Measurements from ENCODE around the gene SLC38A8. TPM values are rescaled to one million over a fixed set of nuclear protein-coding genes. Genes with fewer than 3 reads are reported as not detected.
A peak's percentile ranks its signal among the peaks of the same experiment; 100 is the strongest.

SLC38A8 gene
- polyA plus RNA-seq, 1 donor from 2014 or later, result not detected

GRCh38 chr16:84087466-84088151 is 45.0 kb upstream of the SLC38A8 start:
- Histone ChIP-seq H3K79me2 (replicated peaks; ENCODE audit: insufficient read depth, low read length) (no peaks in the 10 kb centered on the region), H3K9me3 (ENCODE audit: low read length) (no peaks in the 10 kb centered on the region), H3K9me2 (ENCODE audit: insufficient read depth, low read length) (no peaks in the 10 kb centered on the region), H3K27me3 (ENCODE audit: insufficient read depth, low read depth, low read length) (no peaks in the 10 kb centered on the region), H4K20me1 (ENCODE audit: insufficient read depth) (no peaks in the 10 kb centered on the region), H3K9ac (ENCODE audit: low read length) (no peak overlapping the region), H3K27ac (ENCODE audit: low read length) (no peak overlapping the region), H3K4me3 (ENCODE audit: low read length) (no peak overlapping the region), H2AFZ (ENCODE audit: low read depth, low read length) (no peak overlapping the region), H3F3A (ENCODE audit: insufficient read depth, low read length, poor library complexity, severe bottlenecking) (no peaks in the 10 kb centered on the region), H3K4me2 (ENCODE audit: low read length) (no peak overlapping the region), H3K36me3 (ENCODE audit: insufficient read depth, low read length) (peaks cover 2% of the 10 kb centered on the region)
- TF ChIP-seq REST (IDR thresholded peaks at IDR 0.05; ENCODE audit: borderline replicate concordance), result no peak
- TF ChIP-seq POLR2AphosphoS5 (IDR thresholded peaks at IDR 0.05), result peak; percentile 13

- Histone ChIP-seq H3K27me3 (ENCODE audit: insufficient read depth, low read depth, low read length) (no peaks in the 10 kb centered on the region), H3K9me3 (ENCODE audit: low read length) (no peaks in the 10 kb centered on the region), H3K9me2 (ENCODE audit: insufficient read depth, low read length) (no peaks in the 10 kb centered on the region), H3K4me2 (ENCODE audit: low read length) (no peak overlapping the region), H3K36me3 (ENCODE audit: insufficient read depth, low read length) (peaks cover 5% of the 10 kb centered on the region), H3K27ac (ENCODE audit: low read length) (no peak overlapping the region), H3K4me3 (ENCODE audit: low read length) (no peak overlapping the region), H4K20me1 (ENCODE audit: insufficient read depth) (no peaks in the 10 kb centered on the region), H2AFZ (ENCODE audit: low read depth, low read length) (no peak overlapping the region), H3F3A (ENCODE audit: insufficient read depth, low read length, poor library complexity, severe bottlenecking) (no peaks in the 10 kb centered on the region), H3K79me2 (replicated peaks; ENCODE audit: insufficient read depth, low read length) (no peaks in the 10 kb centered on the region), H3K9ac (ENCODE audit: low read length) (no peak overlapping the region)
- TF ChIP-seq EP300 (conservative IDR thresholded peaks at IDR 0.05; ENCODE audit: poor library complexity, severe bottlenecking), result no peak
Observed at GRCh38 chr16:84087001-84087400, 44.4 kb upstream of the SLC38A8 start.

- no peak overlapping the region for H3K9ac ChIP-seq (ENCODE audit: low read length)
- H3K27ac ChIP-seq (ENCODE audit: low read length), result no peak overlapping the region
- no peak overlapping the region for H3K4me2 ChIP-seq (ENCODE audit: low read length)
- H2AFZ ChIP-seq (ENCODE audit: low read depth, low read length), result no peak overlapping the region
- no peaks in the 10 kb centered on the region for H4K20me1 ChIP-seq (ENCODE audit: insufficient read depth)
- H3K36me3 ChIP-seq (ENCODE audit: insufficient read depth, low read length), result peaks cover 5% of the 10 kb centered on the region
- H3K9me3 ChIP-seq (ENCODE audit: low read length), result no peaks in the 10 kb centered on the region
- no peaks in the 10 kb centered on the region for H3K79me2 ChIP-seq (replicated peaks; ENCODE audit: insufficient read depth, low read length)
- no peak overlapping the region for H3K4me3 ChIP-seq (ENCODE audit: low read length)
- no peaks in the 10 kb centered on the region for H3F3A ChIP-seq (ENCODE audit: insufficient read depth, low read length, poor library complexity, severe bottlenecking)
- no peaks in the 10 kb centered on the region for H3K27me3 ChIP-seq (ENCODE audit: insufficient read depth, low read depth, low read length)
- no peaks in the 10 kb centered on the region for H3K9me2 ChIP-seq (ENCODE audit: insufficient read depth, low read length)
- TF ChIP-seq SMC3 (conservative IDR thresholded peaks at IDR 0.05; ENCODE audit: poor library complexity) (no peak), MXI1 (conservative IDR thresholded peaks at IDR 0.05; ENCODE audit: poor library complexity, severe bottlenecking) (no peak), POLR2AphosphoS5 (IDR thresholded peaks at IDR 0.05) (no peak), EZH2 (IDR thresholded peaks at IDR 0.05; ENCODE audit: borderline replicate concordance, insufficient read depth, low read length, poor library complexity, severe bottlenecking) (no peak), CTCF (IDR thresholded peaks at IDR 0.05; ENCODE audit: poor library complexity, severe bottlenecking) (no peak), REST (IDR thresholded peaks at IDR 0.05; ENCODE audit: borderline replicate concordance) (no peak), TAF1 (IDR thresholded peaks at IDR 0.05; ENCODE audit: low read depth) (no peak), EP300 (conservative IDR thresholded peaks at IDR 0.05; ENCODE audit: poor library complexity, severe bottlenecking) (no peak), RAD21 (conservative IDR thresholded peaks at IDR 0.05) (no peak)
Observed at GRCh38 chr16:84086341-84086740, 43.7 kb upstream of the SLC38A8 start.
